Endodermal cell (in vitro differentiated cells): ENCODE results near the gene CENPE. TPM values are rescaled to one million over a fixed set of nuclear protein-coding genes. Genes with fewer than 3 reads are reported as not detected.

Experiments used
- DNase-seq: peaks from one replicate; pipeline ENCODE4 v3.0.0-alpha.2; 2017
- H3K27ac ChIP-seq: 2 replicates; pipeline ENCODE4 v1.5.1; 2013; ENCODE audit warnings: mild to moderate bottlenecking, low read depth, low read length, moderate library complexity
- H3K27me3 ChIP-seq: 2 replicates; pipeline ENCODE4 v1.6.1; 2013; ENCODE audit warnings: mild to moderate bottlenecking, low read length, moderate library complexity; ENCODE audit not compliant: insufficient read depth, control insufficient read depth, poor library complexity, severe bottlenecking
- H3K36me3 ChIP-seq: 2 replicates; pipeline ENCODE4 v1.7.0; 2013; ENCODE audit warnings: mild to moderate bottlenecking, low read length, moderate library complexity; ENCODE audit not compliant: control insufficient read depth, insufficient read depth
- H3K4me1 ChIP-seq: one replicate; pipeline ENCODE4 v1.7.0; 2013; ENCODE audit warnings: low read length; ENCODE audit not compliant: control insufficient read depth, insufficient read depth
- H3K4me3 ChIP-seq: 2 replicates; pipeline ENCODE4 v1.5.1; 2013; ENCODE audit warnings: mild to moderate bottlenecking, low read length, moderate library complexity
- H3K9ac ChIP-seq: 2 replicates; pipeline ENCODE4 v1.6.1; 2013; ENCODE audit warnings: mild to moderate bottlenecking, low read length, moderate library complexity; ENCODE audit not compliant: poor library complexity, severe bottlenecking; ENCODE audit errors: extremely low read depth
- H3K9me3 ChIP-seq: 2 replicates; pipeline ENCODE4 v1.6.1; 2013; ENCODE audit warnings: mild to moderate bottlenecking, low read length, moderate library complexity; ENCODE audit not compliant: control insufficient read depth
- H3K27ac Mint-ChIP-seq: 2 replicates; pipeline ENCODE4 v1.8.0; 2020; ENCODE audit warnings: mixed read lengths
- H3K27me3 Mint-ChIP-seq: 2 replicates; pipeline ENCODE4 v1.8.0; 2021; ENCODE audit warnings: mild to moderate bottlenecking, mixed read lengths; ENCODE audit not compliant: insufficient read depth
- H3K36me3 Mint-ChIP-seq: 2 replicates; pipeline ENCODE4 v1.8.0; 2020; ENCODE audit warnings: low read depth, mixed read lengths
- H3K4me1 Mint-ChIP-seq: 2 replicates; pipeline ENCODE4 v1.8.0; 2020; ENCODE audit warnings: mixed read lengths
- H3K4me3 Mint-ChIP-seq: 2 replicates; pipeline ENCODE4 v1.8.0; 2020; ENCODE audit warnings: mild to moderate bottlenecking, moderate library complexity, mixed read lengths
- H3K9me3 Mint-ChIP-seq: 2 replicates; pipeline ENCODE4 v1.8.0; 2020; ENCODE audit warnings: mild to moderate bottlenecking, mixed read lengths
- CTCF ChIP-seq: fragments of 200-600 bp; sonication (generic); conservative IDR thresholded peaks from 2 replicates; pipeline ENCODE4 v1.5.0; 2021; ENCODE audit warnings: antibody characterized with exemption, mild to moderate bottlenecking
- WGBS, 2 experiments: methylation state at CpG; one replicate each; pipeline versions ENCODE4 v1.1.5 to v1.1.7; 2013; ENCODE audit warnings: missing lambda C conversion rate in 2 of 2, mixed read lengths in 1 of 2; ENCODE audit not compliant: insufficient coverage in 1 of 2, insufficient read length in 1 of 2; 5-methylcytosine and 5-hydroxymethylcytosine counted together
- total RNA-seq, 2 donors: library from RNA; stranded (reverse); fragmentation: NEBNext Ultra II Directional in 1 of 2; extraction: Animal tissue kit (Norgen Biotek cat#: 25700) in 1 of 2; gene quantifications; 2 replicates in 1 of 2; 3 replicates in 1 of 2; pipeline ENCODE4 v1.2.1, GENCODE V29; 2021

Gene CENPE
- total RNA-seq, 2 donors from 2014 or later, result 32.4 to 39.6 TPM

- H3K36me3 Mint-ChIP-seq, result peaks cover 66% of the 10 kb centered on the region
- Histone ChIP-seq H3K9ac (no peak overlapping the region), H3K9me3 (no peaks in the 10 kb centered on the region), H3K4me3 (no peak overlapping the region), H3K27ac (no peak overlapping the region), H3K36me3 (peaks cover 52% of the 10 kb centered on the region), H3K4me1 (peaks cover 5% of the 10 kb centered on the region), H3K27me3 (no peaks in the 10 kb centered on the region)
- H3K4me3 Mint-ChIP-seq, result no peak overlapping the region
- H3K27me3 Mint-ChIP-seq, result no peaks in the 10 kb centered on the region
- no peaks in the 10 kb centered on the region for H3K9me3 Mint-ChIP-seq
- WGBS, 2 experiments, result 95% methylated on average over 3 of the region's 3 CpGs; no CpG with 5 or more reads in 1 of the 2 experiments
- TF ChIP-seq CTCF, result no peak
- peaks cover 8% of the 10 kb centered on the region for H3K4me1 Mint-ChIP-seq
- no peak for DNase-seq
- no peak overlapping the region for H3K27ac Mint-ChIP-seq
Observed at GRCh38 chr4:103152381-103152780, 45.8 kb downstream of the CENPE start.

GRCh38 chr4:103150677-103151076 lies 47.5 kb downstream of the CENPE start:
- DNase-seq, result no peak
- Histone ChIP-seq H3K27ac (no peak overlapping the region), H3K4me3 (no peak overlapping the region), H3K9me3 (no peaks in the 10 kb centered on the region), H3K4me1 (peaks cover 5% of the 10 kb centered on the region), H3K9ac (no peak overlapping the region), H3K36me3 (peaks cover 55% of the 10 kb centered on the region), H3K27me3 (no peaks in the 10 kb centered on the region)
- no peak overlapping the region for H3K4me3 Mint-ChIP-seq
- no peak for TF ChIP-seq CTCF
- no peaks in the 10 kb centered on the region for H3K9me3 Mint-ChIP-seq
- 100% methylated on average over 1 of the region's 1 CpG; no CpG with 5 or more reads in 1 of the 2 experiments for WGBS, 2 experiments
- H3K27me3 Mint-ChIP-seq, result no peaks in the 10 kb centered on the region
- no peak overlapping the region for H3K27ac Mint-ChIP-seq
- peaks cover 59% of the 10 kb centered on the region for H3K36me3 Mint-ChIP-seq
- H3K4me1 Mint-ChIP-seq, result peaks cover 8% of the 10 kb centered on the region

- peaks cover 61% of the 10 kb centered on the region for H3K36me3 Mint-ChIP-seq
- WGBS, 2 experiments, result 96% methylated on average over 4 of the region's 4 CpGs; no CpG with 5 or more reads in 1 of the 2 experiments
- H3K27ac Mint-ChIP-seq, result no peak overlapping the region
- H3K4me3 Mint-ChIP-seq, result no peak overlapping the region
- no peaks in the 10 kb centered on the region for H3K9me3 Mint-ChIP-seq
- H3K4me1 ChIP-seq, result no peaks in the 10 kb centered on the region
- no peak overlapping the region for H3K4me3 ChIP-seq
- peaks cover 87% of the 10 kb centered on the region for H3K36me3 ChIP-seq
- no peak for TF ChIP-seq CTCF
- H3K9me3 ChIP-seq, result no peaks in the 10 kb centered on the region
- no peak overlapping the region for H3K27ac ChIP-seq
- no peak for DNase-seq
- no peaks in the 10 kb centered on the region for H3K27me3 ChIP-seq
- no peaks in the 10 kb centered on the region for H3K27me3 Mint-ChIP-seq
- H3K4me1 Mint-ChIP-seq, result peaks cover 6% of the 10 kb centered on the region
- no peak overlapping the region for H3K9ac ChIP-seq
Observed at GRCh38 chr4:103144926-103145325, 53.2 kb downstream of the CENPE start.
